HFFc6 (cell line): Measurements from ENCODE around the gene OR5AR1. TPM values are rescaled to one million over a fixed set of nuclear protein-coding genes. Genes with fewer than 3 reads are reported as not detected.

Experiments
- DNase-seq: peaks from one replicate; pipeline ENCODE4 v3.0.0-alpha.2; 2018
- H3K27ac Mint-ChIP-seq: 2 replicates; pipeline ENCODE4 v1.8.0; 2020; ENCODE audit warnings: mild to moderate bottlenecking, mixed read lengths
- H3K27me3 Mint-ChIP-seq: 2 replicates; pipeline ENCODE4 v1.8.0; 2021; ENCODE audit warnings: mild to moderate bottlenecking, moderate library complexity, mixed read lengths; ENCODE audit not compliant: insufficient read depth
- H3K36me3 Mint-ChIP-seq: 2 replicates; pipeline ENCODE4 v1.8.0; 2021; ENCODE audit warnings: low read depth, mixed read lengths
- H3K4me1 Mint-ChIP-seq: 2 replicates; pipeline ENCODE4 v1.8.0; 2020; ENCODE audit warnings: low read depth, mixed read lengths
- H3K4me3 Mint-ChIP-seq: 2 replicates; pipeline ENCODE4 v1.8.0; 2020; ENCODE audit warnings: mild to moderate bottlenecking, moderate library complexity, mixed read lengths
- H3K9me3 Mint-ChIP-seq: 2 replicates; pipeline ENCODE4 v1.8.0; 2020; ENCODE audit warnings: mild to moderate bottlenecking, mixed read lengths
- CTCF ChIP-seq: fragments of 200-600 bp; sonication (generic); IDR thresholded peaks from 2 replicates; pipeline ENCODE4 v1.5.0; 2021; ENCODE audit warnings: antibody characterized with exemption, mild to moderate bottlenecking
- total RNA-seq, 6 experiments: library from RNA; stranded (reverse); fragmentation: NEBNext Ultra II Directional; extraction: Animal tissue kit (Norgen Biotek cat#: 25700); gene quantifications; 2 replicates in 1 of 6; 3 replicates in 5 of 6; pipeline ENCODE4 v1.2.3, GENCODE V29; 2021

Gene OR5AR1
- total RNA-seq, 6 experiments from 2014 or later: not detected

- H3K4me3 Mint-ChIP-seq: no peak overlapping the region
- H3K27ac Mint-ChIP-seq: no peak overlapping the region
- no peaks in the 10 kb centered on the region for H3K36me3 Mint-ChIP-seq
- H3K9me3 Mint-ChIP-seq: peaks cover 36% of the 10 kb centered on the region
- H3K4me1 Mint-ChIP-seq: no peaks in the 10 kb centered on the region
- DNase-seq: no peak
- TF ChIP-seq CTCF: no peak
- H3K27me3 Mint-ChIP-seq: no peaks in the 10 kb centered on the region
Measured at GRCh38 chr11:56714206-56714605, 50.7 kb downstream of the OR5AR1 start.

Other genes with a start within 250 kb of the OR5AR1 start
- not detected for gene OR5M3, start 190.3 kb upstream of the OR5AR1 start, total RNA-seq
- not detected for gene OR5M8, start 172.3 kb upstream of the OR5AR1 start, total RNA-seq
- gene OR5M11, start 120.4 kb upstream of the OR5AR1 start, total RNA-seq: not detected
- not detected for gene OR5M10, start 86.0 kb upstream of the OR5AR1 start, total RNA-seq
- gene OR5M1, start 48.8 kb upstream of the OR5AR1 start, total RNA-seq: not detected
- not detected for gene OR5AP2, start 21.2 kb upstream of the OR5AR1 start, total RNA-seq
- gene OR9G1, start 35.4 kb downstream of the OR5AR1 start, total RNA-seq: not detected
- gene OR9G4, start 85.0 kb downstream of the OR5AR1 start, total RNA-seq: not detected